ENCODE data around the gene PBX4.

The PBX4 gene

DNA sequence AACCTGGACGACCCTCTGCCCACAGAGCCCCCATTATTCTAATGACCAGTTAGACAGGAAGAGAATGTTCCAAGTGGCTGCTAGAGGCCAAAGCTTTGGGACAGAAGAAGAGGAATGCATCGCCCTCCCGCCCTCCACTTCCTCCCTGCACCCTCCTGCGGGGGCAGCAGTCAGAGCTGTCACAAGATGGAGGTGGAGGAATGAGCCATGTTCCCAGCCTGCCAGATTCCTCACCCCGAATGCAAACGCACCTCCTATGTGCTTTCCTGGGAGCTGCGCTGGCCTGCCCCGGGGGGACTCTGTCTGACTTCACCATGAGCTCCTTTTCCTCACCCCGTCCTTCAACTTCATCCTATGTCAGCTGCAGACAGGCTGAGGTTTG, 88.1 kb downstream of the PBX4 start:
- in situ Hi-C loops (cut with MboI; ENCODE audit: low sequenced_read_pairs): loop anchor here (25.0 kb wide), 1 partner anchor 757 kb away; no protein-coding TSS in a partner anchor

- in situ Hi-C loops (cut with MboI; ENCODE audit: low sequenced_read_pairs): loop anchor here (25.0 kb wide), 1 partner anchor 757 kb away; no protein-coding TSS in a partner anchor
These were observed 88.6 kb downstream of the PBX4 start for GRCh38 chr19:19529783-19530422.

- in situ Hi-C loops (cut with MboI; ENCODE audit: low sequenced_read_pairs): loop anchor here (25.0 kb wide), 1 partner anchor 758 kb away; no protein-coding TSS in a partner anchor
These were observed 89.6 kb downstream of the PBX4 start, which contains the start of gene YJEFN3 for GRCh38 chr19:19528721-19529490. Gene YJEFN3 (plus strand): TSS chr19:19528911. CDS start chr19:19528933, 22 bp downstream.

DNA sequence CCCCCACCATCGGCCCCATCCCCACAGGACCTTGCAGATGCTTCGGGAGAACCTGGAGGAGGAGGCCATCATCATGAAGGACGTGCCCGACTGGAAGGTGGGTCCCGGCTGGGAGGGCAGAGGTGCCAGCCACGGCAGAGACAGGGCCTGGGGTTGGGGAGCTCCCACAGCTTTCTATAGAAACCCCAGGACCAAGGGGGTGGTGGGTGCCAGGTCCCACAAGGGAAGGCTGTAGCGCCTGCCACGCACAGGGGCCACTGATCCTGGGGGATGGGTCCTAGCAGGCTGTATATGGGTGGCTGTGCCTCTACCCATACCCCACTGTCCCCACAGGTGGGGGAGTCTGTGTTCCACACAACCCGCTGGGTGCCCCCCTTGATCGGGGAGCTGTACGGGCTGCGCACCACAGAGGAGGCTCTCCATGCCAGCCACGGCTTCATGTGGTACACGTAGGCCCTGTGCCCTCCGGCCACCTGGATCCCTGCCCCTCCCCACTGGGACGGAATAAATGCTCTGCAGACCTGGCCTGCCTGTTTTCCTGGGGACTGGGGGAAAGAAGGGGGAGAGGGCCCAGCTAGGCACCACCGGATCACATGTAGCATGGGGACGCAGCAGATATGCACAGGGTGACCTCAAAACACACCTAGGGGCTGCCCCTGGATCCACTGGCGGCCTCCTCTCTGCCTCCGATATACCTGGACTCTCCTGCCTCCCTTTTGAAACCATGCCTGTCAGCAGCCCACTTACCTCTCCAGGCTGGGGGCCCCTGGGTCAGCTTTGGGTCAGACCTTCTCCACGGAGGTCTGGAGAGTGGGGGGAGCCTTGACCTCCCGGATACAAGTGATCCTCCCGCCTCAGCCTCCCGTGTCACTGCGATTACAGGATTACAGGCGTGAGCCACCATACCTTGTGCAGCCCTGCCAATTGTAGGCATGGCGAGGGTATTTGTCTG, 90.5 kb downstream of the PBX4 start:
- in situ Hi-C loops (cut with MboI; ENCODE audit: low sequenced_read_pairs): loop anchor here (25.0 kb wide), 1 partner anchor 759 kb away; no protein-coding TSS in a partner anchor

DNA sequence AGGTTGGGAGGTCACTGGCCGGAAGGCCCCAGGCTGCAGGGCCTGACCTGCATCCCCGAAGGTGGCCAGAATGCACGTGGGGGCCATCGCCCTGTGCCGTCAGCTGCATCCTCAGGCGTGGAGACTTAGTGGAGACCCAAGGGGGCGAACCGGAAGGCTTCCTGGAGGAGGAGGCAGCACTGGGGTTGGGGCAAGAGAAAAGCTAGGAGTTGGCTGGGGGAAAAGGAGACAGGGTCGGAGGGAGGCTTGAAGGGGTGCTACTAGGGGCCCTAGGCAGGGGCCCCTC, 91.2 kb downstream of the PBX4 start:
- in situ Hi-C loops (cut with MboI; ENCODE audit: low sequenced_read_pairs): loop anchor here (25.0 kb wide), 1 partner anchor 760 kb away; no protein-coding TSS in a partner anchor

- in situ Hi-C loops (cut with MboI; ENCODE audit: low sequenced_read_pairs): loop anchor here (25.0 kb wide), 1 partner anchor 761 kb away; no protein-coding TSS in a partner anchor
These were observed 91.7 kb downstream of the PBX4 start for GRCh38 chr19:19526581-19527370.

DNA sequence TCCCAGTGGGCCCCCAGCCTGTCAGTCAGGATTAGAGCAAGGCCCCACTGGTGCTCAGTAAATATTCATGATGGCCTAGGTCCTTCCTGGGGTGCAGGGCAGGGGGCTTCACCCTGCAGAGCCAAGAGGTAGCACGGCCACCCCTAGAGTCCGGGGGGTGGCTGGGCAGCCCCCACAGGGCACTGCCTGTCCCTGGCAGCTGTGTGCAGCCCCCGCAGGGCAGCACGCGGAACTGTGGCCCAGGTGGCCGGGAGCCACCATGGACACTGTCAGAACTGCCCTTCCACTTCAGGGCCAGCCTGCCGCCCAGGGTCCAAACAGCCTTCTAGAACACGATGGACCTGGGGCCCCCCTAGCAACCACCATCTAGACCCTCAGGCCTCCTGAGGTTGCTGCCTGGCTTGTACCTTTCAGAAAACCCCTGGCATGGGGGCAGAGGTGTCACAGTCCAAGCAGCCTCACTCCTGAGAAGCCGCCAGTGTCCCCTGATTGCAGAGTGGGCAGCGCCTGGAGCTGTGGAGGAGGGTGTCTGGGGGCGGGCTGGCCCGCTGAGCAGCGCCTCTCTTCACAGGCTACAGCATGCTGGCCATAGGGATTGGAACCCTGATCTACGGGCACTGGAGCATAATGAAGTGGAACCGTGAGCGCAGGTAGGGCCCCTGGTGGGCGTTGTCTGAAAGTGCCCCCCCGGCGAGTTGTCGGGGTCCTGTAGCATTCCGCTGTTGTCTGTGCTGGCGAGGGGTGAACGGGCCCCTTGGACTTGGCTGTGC, 92.7 kb downstream of the PBX4 start:
- in situ Hi-C loops (cut with MboI; ENCODE audit: low sequenced_read_pairs): loop anchor here (25.0 kb wide), 1 partner anchor 762 kb away; no protein-coding TSS in a partner anchor

GRCh38 chr19:19524053-19524452, 94.4 kb downstream of the PBX4 start:
- in situ Hi-C loops (cut with MboI; ENCODE audit: low sequenced_read_pairs): no loop called here

- in situ Hi-C loops (cut with MboI; ENCODE audit: low sequenced_read_pairs): no loop called here
These were observed 95.3 kb downstream of the PBX4 start for GRCh38 chr19:19523177-19523576.

DNA sequence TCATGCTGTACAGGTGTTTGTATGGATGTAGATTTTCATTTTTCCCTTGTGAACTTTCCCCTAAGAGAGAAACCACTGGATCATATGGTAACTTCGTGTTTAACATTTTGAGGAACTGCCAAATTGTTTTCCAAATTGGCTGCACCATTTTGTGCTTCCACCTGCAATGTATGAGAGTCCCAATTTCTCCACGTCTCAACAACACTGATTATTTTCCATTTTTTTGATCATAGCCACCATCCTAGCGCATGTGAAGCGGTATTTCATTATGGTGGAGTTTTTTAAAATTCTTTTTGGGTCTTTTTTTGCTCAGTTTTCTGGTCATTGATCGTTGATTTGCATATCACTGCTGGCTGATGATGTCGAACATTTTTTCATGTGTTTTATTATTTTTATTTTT, 97.5 kb downstream of the PBX4 start:
- in situ Hi-C loops (cut with MboI; ENCODE audit: low sequenced_read_pairs): no loop called here

DNA sequence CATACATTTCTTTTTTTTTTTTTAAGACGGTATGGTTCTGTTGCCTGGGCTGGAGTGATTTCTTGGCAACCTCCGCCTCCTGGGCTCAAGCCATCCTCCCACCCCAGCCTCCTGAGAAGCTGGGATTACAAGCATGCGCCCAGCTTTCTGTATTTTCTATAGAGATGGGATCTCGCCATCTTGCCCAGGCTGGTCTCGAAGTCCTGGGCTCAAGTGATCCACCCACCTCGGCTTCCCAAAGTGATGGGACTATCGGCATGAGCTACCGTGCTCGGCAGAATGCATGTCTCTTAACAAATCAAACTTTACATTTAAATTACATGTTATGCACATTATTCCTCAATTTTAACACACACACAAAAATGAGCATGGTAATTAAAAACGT, 101.3 kb downstream of the PBX4 start:
- in situ Hi-C loops (cut with MboI; ENCODE audit: low sequenced_read_pairs): no loop called here

DNA sequence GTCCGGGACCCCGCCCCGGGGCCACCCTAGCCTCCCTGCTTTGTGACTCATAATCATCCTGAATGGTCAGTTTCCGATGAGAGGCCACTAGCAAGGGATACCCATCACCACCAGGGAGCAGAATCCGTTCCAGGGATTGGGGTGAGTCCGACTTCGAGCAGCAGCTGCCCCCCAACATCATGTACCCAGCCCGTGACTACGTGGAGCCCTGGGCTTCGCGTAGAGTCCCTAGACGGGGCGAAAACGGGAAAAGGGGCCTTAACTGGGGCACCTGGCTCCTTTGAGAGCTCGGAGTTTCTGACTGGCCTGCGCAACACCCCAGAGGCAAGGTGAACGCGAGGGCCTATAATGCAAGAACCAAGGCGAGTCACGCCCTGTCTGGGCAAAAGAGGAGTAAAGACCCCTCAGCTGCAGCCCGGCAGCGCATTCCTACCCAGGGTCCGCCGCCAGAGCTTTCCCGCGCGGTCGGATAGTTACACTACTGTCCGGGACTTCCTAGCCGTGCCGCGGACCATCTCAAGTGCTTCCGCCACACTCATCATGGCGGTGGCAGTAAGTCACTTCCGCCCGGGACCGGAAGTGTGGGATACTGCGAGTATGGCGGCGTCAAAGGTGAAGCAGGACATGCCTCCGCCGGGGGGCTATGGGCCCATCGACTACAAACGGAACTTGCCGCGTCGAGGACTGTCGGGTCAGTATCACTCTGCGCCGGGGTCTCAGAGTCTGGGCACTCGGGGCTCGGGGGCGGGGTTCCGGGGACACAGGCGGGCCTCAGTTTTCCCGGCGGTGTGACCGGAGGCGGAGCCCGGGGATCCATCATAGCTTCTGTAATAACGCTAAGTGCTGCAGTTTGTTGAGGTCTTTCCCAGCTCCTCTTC, 102.6 kb downstream of the PBX4 start, which contains the start of gene NDUFA13:
Gene NDUFA13 (plus strand): TSS at position 584 of the 878 bp plus-strand sequence. CDS start 14 bp downstream, at position 598.
- in situ Hi-C loops (cut with MboI; ENCODE audit: low sequenced_read_pairs): no loop called here

DNA sequence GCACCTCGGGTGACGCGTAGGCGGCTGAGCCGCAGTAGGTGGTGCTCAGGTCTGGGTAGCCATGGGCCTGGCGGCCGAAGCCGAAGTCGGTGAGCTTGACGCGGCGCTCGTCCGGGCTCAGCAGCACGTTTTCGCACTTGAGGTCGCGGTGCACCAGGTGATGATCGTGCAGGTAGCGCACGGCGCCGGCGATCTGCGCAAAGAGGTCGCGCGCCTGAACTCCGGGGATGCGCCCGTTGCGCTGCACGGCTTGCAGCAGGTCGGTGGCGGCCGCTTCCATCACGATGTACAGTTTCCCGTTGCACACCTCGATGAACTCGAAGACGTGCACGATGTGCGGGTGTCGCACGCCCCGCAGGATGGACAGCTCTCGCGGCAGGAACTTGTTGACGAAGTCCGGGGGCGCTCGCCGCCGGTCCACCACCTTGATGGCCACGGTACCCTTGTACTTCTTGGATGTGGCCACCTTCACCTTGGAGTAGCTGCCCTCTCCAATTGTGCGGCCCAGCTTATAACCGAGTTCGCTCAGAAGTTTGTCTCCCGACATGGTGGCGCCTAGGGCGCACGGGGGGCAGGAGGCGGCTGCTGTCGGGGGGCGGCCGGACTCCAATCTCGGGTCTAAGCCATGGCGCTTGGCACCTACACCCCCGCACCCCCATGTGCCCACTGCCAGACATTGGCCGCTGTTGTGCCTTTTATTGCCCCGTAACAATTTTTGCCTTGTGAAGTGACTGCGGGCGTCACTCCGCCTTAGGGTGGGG, 103.4 kb downstream of the PBX4 start, which contains the start of gene TSSK6:
Gene TSSK6 (minus strand): TSS at position 668 of the 761 bp plus-strand sequence. CDS start 121 bp downstream, at position 547.
- in situ Hi-C loops (cut with MboI; ENCODE audit: low sequenced_read_pairs): no loop called here

DNA sequence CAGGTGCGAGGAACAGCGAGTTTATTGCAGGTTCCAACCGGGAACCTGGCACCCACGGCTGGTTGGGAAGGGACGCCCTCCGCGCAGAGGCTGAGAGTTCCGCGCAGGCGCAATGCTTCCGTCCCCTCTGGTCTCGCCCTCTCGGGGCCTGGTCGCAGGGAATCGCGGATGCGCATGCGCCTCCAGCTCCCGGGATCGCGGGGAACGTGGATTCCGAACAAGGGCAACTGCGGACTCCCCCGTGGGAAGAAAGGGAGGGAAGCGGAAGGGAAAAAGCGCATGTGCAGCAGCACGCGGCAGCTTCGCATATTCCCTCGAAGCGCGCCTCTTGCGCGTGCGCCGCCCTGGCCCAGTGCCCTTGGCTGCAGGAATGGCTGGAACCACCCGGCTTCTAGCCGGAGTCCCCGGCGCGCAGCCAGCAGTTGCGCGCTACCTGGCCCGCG, 104.3 kb downstream of the PBX4 start:
- in situ Hi-C loops (cut with MboI; ENCODE audit: low sequenced_read_pairs): no loop called here

DNA sequence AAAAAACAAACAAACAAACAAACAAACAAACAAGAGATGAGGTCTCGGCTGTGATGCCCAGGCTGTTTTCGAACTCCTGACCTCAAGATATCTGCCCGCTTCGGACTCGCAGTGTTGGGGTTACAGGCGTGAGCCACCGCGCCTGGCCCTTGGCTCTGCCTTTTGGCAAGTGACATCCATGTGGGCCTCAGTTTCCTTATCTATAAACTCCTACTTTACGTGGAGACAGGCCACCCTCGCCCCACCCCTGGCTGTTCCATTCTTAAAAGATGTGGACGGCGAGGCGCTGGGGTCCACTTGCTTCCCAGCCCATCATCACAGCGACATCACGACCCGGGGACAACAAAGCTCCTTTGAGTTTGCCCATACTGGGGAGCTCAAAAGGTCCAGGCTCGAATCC, 104.8 kb downstream of the PBX4 start:
- in situ Hi-C loops (cut with MboI; ENCODE audit: low sequenced_read_pairs): no loop called here
